NB4 (cell line): ENCODE measurements around the gene ATP6V0E1.
"Not testable (repeated sequence)": the region's sequence is repeated elsewhere in the genome, so short reads cannot be mapped to it uniquely, and the experiment has no call there.

Experiments
- DNase-seq: peaks from one replicate; pipeline ENCODE4 v3.0.0; 2010; ENCODE audit warnings: low read depth
- H3K4me3 ChIP-seq: one replicate; pipeline ENCODE4 v1.5.1; 2011; ENCODE audit warnings: mild to moderate bottlenecking, low read depth, low read length, moderate library complexity
- MYC ChIP-seq: IDR thresholded peaks from 2 replicates; pipeline ENCODE4 v1.6.1; 2011; ENCODE audit warnings: low read depth, low read length
- POLR2A ChIP-seq: IDR thresholded peaks from 2 replicates; pipeline ENCODE4 v1.6.1; 2011; ENCODE audit warnings: mild to moderate bottlenecking; ENCODE audit not compliant: insufficient read length; ENCODE audit errors: extremely low read depth
- TF ChIP-seq, protein P1 (sequence below): IDR thresholded peaks from one replicate; pipeline ENCODE4 v1.5.1; 2012; ENCODE audit warnings: low read depth, low read length
- TF ChIP-seq, protein P2 (sequence below): IDR thresholded peaks from 2 replicates; pipeline ENCODE4 v1.6.1; 2011; ENCODE audit warnings: low read depth, low read length

Gene ATP6V0E1

DNA sequence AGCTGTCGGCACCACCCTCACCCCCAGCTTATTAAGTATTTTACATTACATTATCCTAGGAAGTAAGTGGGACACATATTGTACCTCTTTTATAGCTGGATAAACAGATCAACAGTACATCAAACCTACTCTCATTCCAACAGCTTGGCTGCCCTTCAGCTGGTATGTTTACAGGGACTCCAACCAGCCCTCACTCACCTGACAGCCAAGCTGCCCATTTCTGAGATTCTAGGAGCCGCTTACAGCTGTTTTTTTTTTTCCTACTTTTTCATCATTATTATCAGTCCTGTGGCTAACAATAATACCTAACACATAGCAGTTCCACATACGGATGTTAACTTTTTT lies 59.2 kb downstream of the ATP6V0E1 start:
- TF ChIP-seq, protein P1, sequence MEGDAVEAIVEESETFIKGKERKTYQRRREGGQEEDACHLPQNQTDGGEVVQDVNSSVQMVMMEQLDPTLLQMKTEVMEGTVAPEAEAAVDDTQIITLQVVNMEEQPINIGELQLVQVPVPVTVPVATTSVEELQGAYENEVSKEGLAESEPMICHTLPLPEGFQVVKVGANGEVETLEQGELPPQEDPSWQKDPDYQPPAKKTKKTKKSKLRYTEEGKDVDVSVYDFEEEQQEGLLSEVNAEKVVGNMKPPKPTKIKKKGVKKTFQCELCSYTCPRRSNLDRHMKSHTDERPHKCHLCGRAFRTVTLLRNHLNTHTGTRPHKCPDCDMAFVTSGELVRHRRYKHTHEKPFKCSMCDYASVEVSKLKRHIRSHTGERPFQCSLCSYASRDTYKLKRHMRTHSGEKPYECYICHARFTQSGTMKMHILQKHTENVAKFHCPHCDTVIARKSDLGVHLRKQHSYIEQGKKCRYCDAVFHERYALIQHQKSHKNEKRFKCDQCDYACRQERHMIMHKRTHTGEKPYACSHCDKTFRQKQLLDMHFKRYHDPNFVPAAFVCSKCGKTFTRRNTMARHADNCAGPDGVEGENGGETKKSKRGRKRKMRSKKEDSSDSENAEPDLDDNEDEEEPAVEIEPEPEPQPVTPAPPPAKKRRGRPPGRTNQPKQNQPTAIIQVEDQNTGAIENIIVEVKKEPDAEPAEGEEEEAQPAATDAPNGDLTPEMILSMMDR = no peak
- TF ChIP-seq MYC = no peak
- TF ChIP-seq, protein P2, sequence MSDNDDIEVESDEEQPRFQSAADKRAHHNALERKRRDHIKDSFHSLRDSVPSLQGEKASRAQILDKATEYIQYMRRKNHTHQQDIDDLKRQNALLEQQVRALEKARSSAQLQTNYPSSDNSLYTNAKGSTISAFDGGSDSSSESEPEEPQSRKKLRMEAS = no peak
- no peak for TF ChIP-seq POLR2A
- no peak for DNase-seq

DNA sequence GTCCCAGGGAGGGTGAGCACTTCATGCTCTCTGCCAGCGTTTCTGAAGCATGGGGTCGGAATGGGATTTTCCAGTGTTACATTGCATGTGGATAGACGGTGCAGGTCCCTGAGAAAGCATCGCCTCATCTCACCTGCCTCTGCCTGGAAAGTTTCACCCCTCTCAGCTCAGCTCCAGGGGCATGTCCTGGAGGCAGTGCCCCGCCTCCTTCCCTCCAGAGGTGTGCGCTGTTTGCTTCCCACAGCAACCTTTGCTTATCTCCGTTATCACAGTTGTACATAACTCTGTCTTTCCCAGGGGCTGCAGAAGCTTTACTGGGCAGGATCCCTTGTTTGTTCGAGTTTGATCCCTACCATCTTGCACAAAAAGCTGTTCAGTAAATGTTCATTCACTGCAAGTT lies 61.9 kb downstream of the ATP6V0E1 start:
- TF ChIP-seq POLR2A (no peak), MYC (no peak)
- TF ChIP-seq, protein P2 = no peak
- TF ChIP-seq, protein P1 = no peak
- DNase-seq = no peak
- no peak overlapping the region for H3K4me3 ChIP-seq

More for the DNA sequence above, 59.2 kb downstream of the ATP6V0E1 start:
- H3K4me3 ChIP-seq = no peak overlapping the region

DNA sequence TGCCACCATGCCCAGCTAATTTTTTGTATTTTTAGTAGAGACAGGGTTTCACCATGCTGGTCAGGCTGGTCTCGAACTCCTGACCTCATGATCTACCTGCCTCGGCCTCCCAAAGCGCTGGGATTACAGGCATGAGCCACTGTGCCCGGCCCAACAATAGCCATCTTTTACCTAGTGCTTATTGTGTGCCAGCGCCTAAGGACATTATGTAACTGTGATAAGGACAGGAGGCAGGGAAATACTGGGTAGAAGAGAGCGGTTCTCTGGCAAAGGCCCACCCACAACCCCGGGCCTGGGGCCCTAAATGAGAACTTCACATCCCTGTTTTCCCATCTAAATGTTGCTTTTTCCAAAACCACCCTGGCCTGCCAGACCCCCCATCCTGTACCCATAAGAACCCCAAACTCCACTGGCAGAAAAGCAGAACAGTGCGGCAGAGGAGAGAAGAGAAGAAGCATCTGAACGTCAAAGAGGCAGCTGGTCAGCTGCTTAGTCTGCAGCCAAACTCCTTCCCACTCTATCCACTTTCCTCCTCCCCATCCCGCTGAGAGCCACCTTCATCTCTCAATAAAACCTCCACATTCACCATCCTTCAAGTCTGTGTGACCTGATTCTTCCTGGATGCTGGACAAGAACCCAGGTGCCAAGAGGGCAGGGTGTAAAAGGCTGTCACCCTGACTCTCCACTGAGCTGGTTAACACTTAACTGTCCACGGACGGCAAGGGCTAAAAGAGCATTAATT lies 63.7 kb downstream of the ATP6V0E1 start:
- not testable (repeated sequence) for DNase-seq, H3K4me3 ChIP-seq

DNA sequence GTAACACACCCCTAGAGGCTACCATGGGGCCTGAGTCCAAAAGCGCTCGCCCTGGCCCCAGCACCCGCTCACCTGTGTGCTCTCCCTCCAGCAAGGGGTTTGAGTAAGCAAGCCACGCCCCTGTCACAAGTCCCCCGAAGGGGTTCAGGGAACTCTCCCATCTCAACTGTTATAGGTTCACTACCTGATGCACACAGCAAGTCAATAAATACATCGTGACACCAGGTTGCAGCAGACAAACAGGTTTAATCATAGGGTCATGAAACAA lies 64.2 kb downstream of the ATP6V0E1 start:
- DNase-seq = no peak
- TF ChIP-seq MYC = no peak
- H3K4me3 ChIP-seq = no peak overlapping the region

DNA sequence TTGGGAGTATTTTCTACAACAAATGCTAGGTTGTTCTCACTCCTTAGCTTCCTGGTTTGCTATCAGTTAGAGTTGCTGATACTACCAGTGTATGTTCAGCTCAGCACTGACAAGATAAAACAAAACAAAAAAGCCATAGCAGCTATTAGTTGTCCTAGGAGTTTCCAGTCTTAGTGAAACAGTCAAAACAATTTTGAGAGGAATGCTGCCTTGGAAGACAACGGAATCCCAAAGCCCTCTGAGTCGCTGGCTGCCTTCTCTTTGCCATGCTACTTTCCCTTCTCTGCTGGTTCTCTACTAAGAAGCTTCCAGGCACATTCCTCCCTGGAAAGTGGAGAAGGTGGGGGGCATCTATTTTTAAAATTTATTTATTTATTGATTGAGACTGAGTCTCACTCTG lies 67.2 kb downstream of the ATP6V0E1 start:
- H3K4me3 ChIP-seq = no peak overlapping the region
- no peak for DNase-seq
- TF ChIP-seq POLR2A (no peak), MYC (no peak)
- TF ChIP-seq, protein P2 = no peak
- TF ChIP-seq, protein P1 = no peak

DNA sequence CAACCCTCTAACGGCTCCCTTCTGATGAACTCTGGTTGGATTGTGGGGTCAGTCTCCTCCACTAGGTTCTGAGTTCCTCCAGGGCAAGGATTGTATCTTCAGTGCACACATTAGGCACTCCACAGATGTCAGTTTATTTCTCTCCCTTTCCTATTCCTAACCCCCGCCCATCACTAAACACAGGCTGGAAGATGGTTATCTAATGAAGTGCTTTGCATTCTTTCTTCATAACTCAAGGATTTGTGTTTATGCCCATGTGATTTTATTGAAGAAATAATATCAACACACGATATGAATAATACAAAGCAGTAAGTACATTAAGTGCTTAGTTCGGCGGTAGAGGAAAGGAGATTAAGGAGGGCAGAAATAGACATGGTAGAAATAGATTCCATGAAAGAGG lies 68.2 kb downstream of the ATP6V0E1 start:
- no peak for DNase-seq
- H3K4me3 ChIP-seq = no peak overlapping the region
- TF ChIP-seq, protein P2 = no peak

DNA sequence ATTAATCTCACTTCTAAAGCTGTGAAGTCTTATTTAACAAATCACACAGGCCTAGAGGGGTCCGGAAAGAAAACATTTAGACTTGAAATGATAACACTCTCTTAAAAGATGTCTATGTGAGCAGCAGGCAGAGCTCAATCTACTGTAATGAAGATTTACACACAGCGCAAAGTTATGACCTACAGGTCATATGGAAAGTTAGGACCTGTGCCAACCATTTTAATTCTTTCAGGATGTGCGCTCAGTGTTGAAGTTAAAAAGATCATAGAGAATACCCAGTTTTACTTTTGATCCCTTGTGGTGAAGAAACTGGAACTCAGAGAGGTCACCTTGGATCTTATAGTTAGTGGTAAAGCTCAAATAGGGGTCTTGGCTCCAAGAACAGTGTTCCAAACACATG lies 69.5 kb downstream of the ATP6V0E1 start:
- no peak for DNase-seq
- H3K4me3 ChIP-seq = no peak overlapping the region
- TF ChIP-seq POLR2A (no peak), MYC (no peak)
- TF ChIP-seq, protein P1 = no peak
- TF ChIP-seq, protein P2 = no peak
